NCI-H226 (cell line): ENCODE measurements around the gene TTC28.
"Not testable (repeated sequence)": the region's sequence is repeated elsewhere in the genome, so short reads cannot be mapped to it uniquely, and the experiment has no call there.

ENCODE experiments used
- DNase-seq: peaks from one replicate; pipeline ENCODE4 v3.0.0-alpha.2; 2015

TTC28 gene

GRCh38 chr22:28674121-28674563, 5.5 kb downstream of the TTC28 start:
- DNase-seq, result no peak

- DNase-seq, result no peak
These were observed 8.9 kb downstream of the TTC28 start for GRCh38 chr22:28670756-28671155.

GRCh38 chr22:28670161-28670560, 9.5 kb downstream of the TTC28 start:
- DNase-seq, result no peak

- DNase-seq, result no peak
These were observed 10.3 kb downstream of the TTC28 start for GRCh38 chr22:28669387-28669786.

- not testable (repeated sequence) for DNase-seq
These were observed 16.1 kb downstream of the TTC28 start for GRCh38 chr22:28663569-28663942.

GRCh38 chr22:28658448-28658847, 21.2 kb downstream of the TTC28 start:
- no peak for DNase-seq

GRCh38 chr22:28656181-28656580, 23.5 kb downstream of the TTC28 start:
- DNase-seq, result no peak

GRCh38 chr22:28650463-28650862, 29.2 kb downstream of the TTC28 start:
- DNase-seq, result no peak

GRCh38 chr22:28648792-28649191, 30.8 kb downstream of the TTC28 start:
- no peak for DNase-seq

GRCh38 chr22:28647216-28647615, 32.4 kb downstream of the TTC28 start:
- no peak for DNase-seq

GRCh38 chr22:28639321-28639720, 40.3 kb downstream of the TTC28 start:
- no peak for DNase-seq

- DNase-seq, result no peak
These were observed 42.4 kb downstream of the TTC28 start for GRCh38 chr22:28637225-28637624.

GRCh38 chr22:28630177-28630574, 49.5 kb downstream of the TTC28 start:
- no peak for DNase-seq

GRCh38 chr22:28629420-28630176, 50.0 kb downstream of the TTC28 start:
- no peak for DNase-seq

- no peak for DNase-seq
These were observed 50.9 kb downstream of the TTC28 start for GRCh38 chr22:28628766-28629165.

GRCh38 chr22:28627791-28628190, 51.8 kb downstream of the TTC28 start:
- no peak for DNase-seq

GRCh38 chr22:28620244-28620922, 59.3 kb downstream of the TTC28 start:
- no peak for DNase-seq

- DNase-seq, result no peak
These were observed 60.4 kb downstream of the TTC28 start for GRCh38 chr22:28619236-28619635.

GRCh38 chr22:28615423-28615822, 64.2 kb downstream of the TTC28 start:
- DNase-seq, result not testable (repeated sequence)

GRCh38 chr22:28609921-28610320, 69.7 kb downstream of the TTC28 start:
- no peak for DNase-seq

- DNase-seq, result no peak
These were observed 71.1 kb downstream of the TTC28 start for GRCh38 chr22:28608546-28608945.

- no peak for DNase-seq
These were observed 71.8 kb downstream of the TTC28 start for GRCh38 chr22:28607795-28608194.

- DNase-seq, result no peak
These were observed 74.5 kb downstream of the TTC28 start for GRCh38 chr22:28604966-28605761.

- no peak for DNase-seq
These were observed 77.7 kb downstream of the TTC28 start for GRCh38 chr22:28601915-28602314.
